HEK293T (cell line): Measurements from ENCODE around the gene MORC4.
"Not testable (repeated sequence)": the region's sequence is repeated elsewhere in the genome, so short reads cannot be mapped to it uniquely, and the experiment has no call there.

Experiments
- CTBP1 ChIP-seq: fragments of 450-650 bp; IDR thresholded peaks from 2 replicates; pipeline ENCODE4 v1.6.1; 2016; ENCODE audit warnings: borderline replicate concordance
- ELF4 ChIP-seq: fragments of 450-650 bp; IDR thresholded peaks from 2 replicates; pipeline ENCODE4 v1.6.1; 2017; ENCODE audit warnings: antibody characterized with exemption
- FOXM1 ChIP-seq: fragments of 450-650 bp; IDR thresholded peaks from 2 replicates; pipeline ENCODE4 v1.6.1; 2017; ENCODE audit warnings: mild to moderate bottlenecking, borderline replicate concordance
- SP1 ChIP-seq: fragments of 450-650 bp; IDR thresholded peaks from 2 replicates; pipeline ENCODE4 v1.6.1; 2017

DNA sequence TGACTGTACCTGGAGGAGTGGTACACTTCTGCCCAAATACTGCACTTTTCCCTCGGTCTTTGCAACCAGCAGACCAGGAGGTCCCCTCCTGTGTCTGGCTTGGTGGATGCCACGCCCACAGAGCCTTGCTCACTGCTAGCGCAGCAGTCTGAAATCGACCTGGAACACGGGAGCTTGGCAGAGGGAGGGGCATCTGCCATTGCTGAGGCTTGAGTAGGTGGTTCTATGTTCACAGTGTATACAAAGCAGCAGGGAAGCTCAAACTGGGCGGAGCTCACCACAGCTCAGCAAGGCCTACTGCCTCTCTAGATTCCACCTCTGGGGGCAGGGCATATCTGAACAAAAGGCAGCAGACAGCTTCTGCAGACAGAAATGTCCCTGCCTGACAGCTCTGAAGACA, 33.5 kb downstream of the MORC4 start:
- TF ChIP-seq CTBP1, SP1, FOXM1, ELF4: not testable (repeated sequence)
